GM12865 (cell line): ENCODE results near the gene DGLUCY.
A peak's percentile ranks its signal among the peaks of the same experiment; 100 is the strongest.

Experiments
- DNase-seq: peaks from one replicate; pipeline ENCODE4 v3.0.0; 2010; ENCODE audit warnings: low read depth
- H3K4me3 ChIP-seq: 2 replicates; pipeline ENCODE4 v1.5.1; 2011; ENCODE audit warnings: mild to moderate bottlenecking, low read depth, low read length, control low read depth
- CTCF ChIP-seq: IDR thresholded peaks from 2 replicates; pipeline ENCODE4 v1.5.1; 2011; ENCODE audit warnings: low read length, control low read depth, low read depth, inconsistent platforms; ENCODE audit not compliant: insufficient read depth; ENCODE audit errors: missing control alignments

Gene DGLUCY

GRCh38 chr14:91126761-91127160, 12.9 kb downstream of the DGLUCY start:
- TF ChIP-seq CTCF, result no peak
- DNase-seq, result no peak
- no peak overlapping the region for H3K4me3 ChIP-seq

DNA sequence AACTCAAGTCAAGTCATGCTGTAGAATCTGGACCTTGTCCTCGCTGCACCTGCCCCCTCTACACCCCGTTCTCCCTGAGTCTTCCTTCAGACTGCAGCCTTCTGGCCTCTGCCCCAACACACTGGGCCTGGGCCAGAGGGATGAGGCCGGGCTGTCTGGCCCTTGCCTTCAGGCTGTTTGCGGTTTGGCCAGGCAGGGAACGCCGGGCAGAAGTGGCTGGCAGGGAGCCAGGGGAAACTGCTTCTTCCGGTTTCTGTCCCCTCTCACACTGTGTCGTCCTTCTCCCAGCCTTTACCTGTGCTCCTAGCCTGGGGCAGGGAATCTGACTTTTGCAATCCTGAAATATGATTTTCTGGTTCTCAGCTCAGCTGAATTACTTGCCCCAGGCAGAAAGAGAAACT, 13.5 kb downstream of the DGLUCY start:
- no peak for DNase-seq
- H3K4me3 ChIP-seq, result no peak overlapping the region
- TF ChIP-seq CTCF, result no peak

DNA sequence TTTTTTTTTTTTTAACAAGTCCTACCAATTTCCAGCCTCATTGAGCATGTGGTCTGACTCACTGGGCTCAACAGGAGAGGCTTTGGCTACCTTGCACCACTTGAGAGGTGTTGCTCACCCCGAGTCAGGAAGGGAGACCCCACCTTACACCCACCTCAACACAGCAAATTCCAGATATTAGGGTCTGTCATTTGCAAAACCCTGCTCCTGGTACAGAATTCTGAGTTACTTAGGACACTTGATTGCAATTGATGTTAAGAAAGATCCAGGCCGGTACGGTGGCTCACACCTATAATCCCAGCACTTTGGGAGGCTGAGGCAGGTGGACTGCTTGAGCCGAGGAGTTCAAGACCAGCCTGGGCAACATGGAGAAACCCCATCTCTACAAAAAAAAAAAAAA, 14.1 kb downstream of the DGLUCY start:
- no peak for TF ChIP-seq CTCF
- no peak for DNase-seq
- no peak overlapping the region for H3K4me3 ChIP-seq

GRCh38 chr14:91128699-91129098, 14.8 kb downstream of the DGLUCY start:
- H3K4me3 ChIP-seq, result no peak overlapping the region
- no peak for DNase-seq
- TF ChIP-seq CTCF, result no peak

GRCh38 chr14:91129261-91129660, 15.4 kb downstream of the DGLUCY start:
- TF ChIP-seq CTCF, result no peak
- DNase-seq, result no peak
- H3K4me3 ChIP-seq, result no peak overlapping the region

DNA sequence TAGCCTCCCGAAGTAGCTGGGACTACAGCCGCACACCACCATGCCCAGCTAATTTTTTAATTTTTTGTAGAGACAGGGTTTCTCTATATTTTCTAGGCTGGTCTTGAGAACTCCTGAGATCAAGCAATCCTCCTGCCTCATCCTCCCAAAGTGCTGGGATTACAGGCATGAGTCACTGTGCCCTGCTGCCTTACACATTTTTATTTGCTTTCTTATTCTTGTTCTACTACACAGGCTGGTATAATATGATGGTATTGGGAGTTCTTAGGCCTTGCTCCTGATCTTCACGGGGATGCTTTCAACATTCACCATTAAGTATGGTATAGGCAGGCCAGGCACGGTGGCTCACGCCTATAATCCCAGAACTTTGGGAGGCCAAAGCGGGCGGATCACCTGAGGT, 21.2 kb downstream of the DGLUCY start:
- no peak overlapping the region for H3K4me3 ChIP-seq
- DNase-seq, result no peak
- TF ChIP-seq CTCF, result no peak

GRCh38 chr14:91138511-91139359, 24.9 kb downstream of the DGLUCY start:
- no peak overlapping the region for H3K4me3 ChIP-seq
- peak; percentile 74 for DNase-seq
- TF ChIP-seq CTCF, result peak; percentile 57
